ENCODE measurements around the gene ZNF501. TPM values are rescaled to one million over a fixed set of nuclear protein-coding genes. Genes with fewer than 3 reads are reported as not detected.

ZNF501 gene
- total and polyA plus RNA-seq, 12 donors: 0.06 to 4.6 (median 1.8) TPM

DNA sequence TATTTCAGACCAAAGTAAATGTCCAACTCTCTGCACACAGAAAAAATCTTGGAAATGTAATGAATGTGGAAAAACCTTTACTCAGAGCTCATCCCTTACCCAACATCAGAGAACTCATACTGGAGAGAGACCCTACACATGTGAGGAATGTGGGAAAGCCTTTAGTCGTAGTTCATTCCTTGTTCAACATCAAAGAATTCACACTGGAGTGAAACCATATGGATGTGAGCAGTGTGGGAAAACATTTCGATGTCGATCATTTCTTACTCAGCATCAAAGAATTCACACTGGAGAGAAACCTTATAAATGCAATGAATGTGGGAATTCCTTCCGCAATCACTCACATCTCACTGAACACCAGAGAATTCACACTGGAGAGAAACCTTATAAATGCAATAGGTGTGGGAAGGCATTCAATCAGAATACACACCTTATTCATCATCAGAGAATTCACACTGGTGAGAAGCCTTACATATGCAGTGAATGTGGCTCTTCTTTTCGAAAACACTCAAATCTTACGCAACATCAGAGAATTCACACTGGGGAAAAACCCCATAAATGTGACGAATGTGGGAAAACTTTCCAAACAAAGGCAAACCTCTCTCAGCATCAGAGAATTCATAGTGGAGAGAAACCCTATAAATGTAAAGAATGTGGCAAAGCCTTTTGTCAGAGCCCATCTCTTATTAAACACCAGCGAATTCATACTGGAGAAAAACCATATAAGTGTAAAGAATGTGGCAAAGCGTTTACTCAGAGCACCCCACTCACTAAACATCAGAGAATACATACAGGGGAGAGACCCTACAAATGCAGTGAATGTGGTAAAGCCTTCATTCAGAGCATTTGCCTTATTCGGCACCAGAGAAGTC lies 8.0 kb upstream of the ZNF501 start:
- Histone ChIP-seq H3K4me3 (peak overlapping the region in 1 of 4 donors; percentile 32), H3K27me3 (no peaks in the 10 kb centered on the region), H3K36me3 (replicated peaks in 1 of 2) (peaks cover 0 to 7% of the 10 kb centered on the region in 2 donors), H3K27ac (no peak overlapping the region), H3K4me1 (replicated peaks in 1 of 2) (no peaks in the 10 kb centered on the region), H3K9me3 (replicated peaks in 1 of 3) (peaks cover 24 to 93% (median 34%) of the 10 kb centered on the region in 3 donors)
- no peak for DNase-seq
- TF ChIP-seq, protein P1, sequence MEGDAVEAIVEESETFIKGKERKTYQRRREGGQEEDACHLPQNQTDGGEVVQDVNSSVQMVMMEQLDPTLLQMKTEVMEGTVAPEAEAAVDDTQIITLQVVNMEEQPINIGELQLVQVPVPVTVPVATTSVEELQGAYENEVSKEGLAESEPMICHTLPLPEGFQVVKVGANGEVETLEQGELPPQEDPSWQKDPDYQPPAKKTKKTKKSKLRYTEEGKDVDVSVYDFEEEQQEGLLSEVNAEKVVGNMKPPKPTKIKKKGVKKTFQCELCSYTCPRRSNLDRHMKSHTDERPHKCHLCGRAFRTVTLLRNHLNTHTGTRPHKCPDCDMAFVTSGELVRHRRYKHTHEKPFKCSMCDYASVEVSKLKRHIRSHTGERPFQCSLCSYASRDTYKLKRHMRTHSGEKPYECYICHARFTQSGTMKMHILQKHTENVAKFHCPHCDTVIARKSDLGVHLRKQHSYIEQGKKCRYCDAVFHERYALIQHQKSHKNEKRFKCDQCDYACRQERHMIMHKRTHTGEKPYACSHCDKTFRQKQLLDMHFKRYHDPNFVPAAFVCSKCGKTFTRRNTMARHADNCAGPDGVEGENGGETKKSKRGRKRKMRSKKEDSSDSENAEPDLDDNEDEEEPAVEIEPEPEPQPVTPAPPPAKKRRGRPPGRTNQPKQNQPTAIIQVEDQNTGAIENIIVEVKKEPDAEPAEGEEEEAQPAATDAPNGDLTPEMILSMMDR (IDR thresholded peaks at IDR 0.05): no peak
- TF ChIP-seq POLR2A (IDR thresholded peaks at IDR 0.05): no peak
- WGBS, 4 donors: 91 to 98% (median 96%) methylated on average over 10 of the region's 10 CpGs
- intact Hi-C loops (cut with DNase I): no loop called here

DNA sequence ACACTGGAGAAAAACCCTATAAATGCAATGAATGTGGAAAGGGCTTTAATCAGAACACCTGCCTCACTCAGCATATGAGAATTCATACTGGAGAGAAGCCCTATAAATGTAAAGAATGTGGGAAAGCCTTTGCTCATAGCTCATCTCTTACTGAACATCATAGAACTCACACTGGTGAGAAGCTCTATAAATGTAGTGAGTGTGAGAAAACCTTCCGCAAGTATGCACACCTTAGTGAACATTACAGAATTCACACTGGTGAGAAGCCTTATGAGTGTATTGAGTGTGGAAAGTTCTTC lies 7.4 kb upstream of the ZNF501 start:
- Histone ChIP-seq H3K27me3 (no peaks in the 10 kb centered on the region), H3K9me3 (replicated peaks in 1 of 3) (peaks cover 24 to 95% (median 29%) of the 10 kb centered on the region in 3 donors), H3K4me3 (peak overlapping the region in 1 of 4 donors; percentile 32), H3K27ac (no peak overlapping the region), H3K4me1 (replicated peaks in 1 of 2) (no peaks in the 10 kb centered on the region), H3K36me3 (replicated peaks in 1 of 2) (peaks cover 0 to 7% of the 10 kb centered on the region in 2 donors)
- no peak for TF ChIP-seq POLR2A (IDR thresholded peaks at IDR 0.05)
- TF ChIP-seq, protein P1 (IDR thresholded peaks at IDR 0.05): no peak
- WGBS, 4 donors: 88 to 100% (median 95%) methylated on average over 1 of the region's 1 CpG
- DNase-seq: no peak
- intact Hi-C loops (cut with DNase I): no loop called here

DNA sequence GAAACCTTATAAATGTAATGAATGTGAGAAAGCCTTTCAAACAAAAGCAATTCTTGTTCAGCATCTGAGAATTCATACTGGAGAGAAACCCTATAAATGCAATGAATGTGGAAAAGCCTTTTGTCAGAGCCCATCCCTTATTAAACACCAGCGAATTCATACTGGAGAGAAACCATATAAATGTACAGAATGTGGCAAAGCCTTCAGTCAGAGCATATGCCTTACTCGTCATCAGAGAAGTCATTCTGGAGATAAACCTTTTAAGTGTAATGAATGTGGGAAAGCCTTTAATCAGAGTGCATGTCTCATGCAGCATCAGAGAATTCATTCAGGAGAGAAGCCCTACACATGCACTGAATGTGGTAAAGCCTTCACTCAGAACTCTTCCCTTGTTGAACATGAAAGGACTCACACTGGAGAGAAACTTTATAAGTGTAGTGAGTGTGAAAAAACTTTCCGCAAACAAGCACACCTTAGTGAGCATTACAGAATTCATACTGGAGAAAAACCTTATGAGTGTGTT lies 5.3 kb downstream of the ZNF501 start:
- intact Hi-C loops (cut with DNase I): no loop called here
- no peaks in the 10 kb centered on the region for H3K36me3 ChIP-seq (replicated peaks in 1 of 2)
- no peaks in the 10 kb centered on the region for H3K4me1 ChIP-seq (replicated peaks in 1 of 2)
- H3K27me3 ChIP-seq: no peaks in the 10 kb centered on the region
- H3K4me3 ChIP-seq: no peak overlapping the region
- TF ChIP-seq POLR2A (IDR thresholded peaks at IDR 0.05): no peak
- TF ChIP-seq, protein P1 (IDR thresholded peaks at IDR 0.05): no peak
- 91 to 96% (median 95%) methylated on average over 3 of the region's 3 CpGs for WGBS, 4 donors
- H3K9me3 ChIP-seq (replicated peaks in 1 of 3): peaks cover 0 to 74% (median 18%) of the 10 kb centered on the region in 3 donors
- H3K27ac ChIP-seq: no peak overlapping the region
- no peak for DNase-seq

DNA sequence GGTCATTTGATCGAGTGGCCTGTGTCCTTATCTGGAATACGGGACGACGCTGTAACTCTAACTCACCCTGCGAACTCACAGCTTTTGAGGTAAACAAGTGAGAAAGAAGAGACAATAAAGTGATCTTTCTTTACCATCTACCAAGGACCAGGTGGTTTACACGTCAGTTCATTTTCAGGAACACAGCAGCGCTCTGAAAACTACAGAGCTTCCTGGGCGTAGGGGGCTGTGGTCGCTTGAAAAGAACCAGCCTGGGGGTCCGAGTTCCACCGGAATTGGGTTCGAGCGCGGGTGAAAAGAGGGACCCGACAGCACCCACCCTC lies 31.6 kb downstream of the ZNF501 start:
- Histone ChIP-seq H3K9me3 (replicated peaks in 1 of 3) (peaks cover 0 to 5% (median 0%) of the 10 kb centered on the region in 3 donors), H3K27me3 (no peaks in the 10 kb centered on the region), H3K36me3 (replicated peaks in 1 of 2) (no peaks in the 10 kb centered on the region), H3K4me3 (peak overlapping the region; percentile 83 to 93 (median 89)), H3K27ac (peak overlapping the region in 2 of 5 donors; percentile 68 to 80), H3K4me1 (replicated peaks in 1 of 2) (peaks cover 6 to 10% of the 10 kb centered on the region in 2 donors)
- TF ChIP-seq, protein P1 (IDR thresholded peaks at IDR 0.05): no peak
- no peak for TF ChIP-seq POLR2A (IDR thresholded peaks at IDR 0.05)
- peak in 1 of 7 donors; percentile 19 for DNase-seq
- intact Hi-C loops (cut with DNase I): loop anchor here in 1 of 2 donors (10.0 kb wide), 1 partner anchor 104 kb away; the partner anchor contains the start of gene TMEM42
- WGBS, 4 donors: 1 to 4% (median 1%) methylated on average over 15 of the region's 15 CpGs
